Mesangial cell (primary cell): ENCODE data around the gene UHRF2. TPM values are rescaled to one million over a fixed set of nuclear protein-coding genes. Genes with fewer than 3 reads are reported as not detected.

Experiments
- total RNA-seq: library from RNA; depleted of rRNA; stranded (reverse); fragments of >200 nt; gene quantifications from 2 replicates; pipeline ENCODE4 v1.2.3, GENCODE V29; 2015

UHRF2 gene
- total RNA-seq = 20.0 and 30.6 TPM in 2 replicates

GRCh38 chr9:6412487-6413364 is at the start of gene UHRF2:
UHRF2 (plus strand) TSS chr9:6413199; CDS start chr9:6413491, 292 bp downstream.

Other genes with a start within 250 kb of the UHRF2 start
- gene IL33, start 197.4 kb upstream of the UHRF2 start, total RNA-seq = not detected in 2 replicates
- gene TPD52L3, start 84.8 kb upstream of the UHRF2 start, total RNA-seq = not detected in 2 replicates
- gene GLDC, start 232.5 kb downstream of the UHRF2 start, total RNA-seq = 14.2 and 20.8 TPM in 2 replicates